DMS114 treated with DMSO at 0.1 percent for 48 hours (cell line): ENCODE measurements around the gene AGPAT4.
"Not testable (repeated sequence)": the region's sequence is repeated elsewhere in the genome, so short reads cannot be mapped to it uniquely, and the experiment has no call there.

Experiments used
- DNase-seq: peaks from one replicate; lab custom pipeline; 2025; ENCODE audit not compliant: unreplicated experiment; lab: John Stamatoyannopoulos, UW

AGPAT4 gene

DNA sequence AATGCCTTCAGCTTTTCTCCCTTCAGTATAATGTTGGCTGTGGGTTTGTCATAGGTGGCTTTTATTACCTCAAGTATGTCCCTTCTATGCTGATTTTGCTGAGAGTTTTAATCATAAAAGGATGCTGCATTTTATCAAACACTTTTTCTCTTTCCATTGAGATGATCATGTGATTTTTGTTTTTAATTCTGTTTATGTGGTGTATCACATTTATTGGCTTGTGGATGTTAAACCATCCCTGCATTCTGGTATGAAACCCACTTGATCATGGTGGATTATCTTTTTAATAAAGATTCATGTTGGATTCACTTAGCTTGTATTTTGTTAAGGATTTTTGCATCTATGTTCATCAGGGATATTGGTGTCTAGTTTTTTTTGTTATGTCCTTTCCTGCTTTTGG, 150.5 kb downstream of the AGPAT4 start:
- DNase-seq: not testable (repeated sequence)

DNA sequence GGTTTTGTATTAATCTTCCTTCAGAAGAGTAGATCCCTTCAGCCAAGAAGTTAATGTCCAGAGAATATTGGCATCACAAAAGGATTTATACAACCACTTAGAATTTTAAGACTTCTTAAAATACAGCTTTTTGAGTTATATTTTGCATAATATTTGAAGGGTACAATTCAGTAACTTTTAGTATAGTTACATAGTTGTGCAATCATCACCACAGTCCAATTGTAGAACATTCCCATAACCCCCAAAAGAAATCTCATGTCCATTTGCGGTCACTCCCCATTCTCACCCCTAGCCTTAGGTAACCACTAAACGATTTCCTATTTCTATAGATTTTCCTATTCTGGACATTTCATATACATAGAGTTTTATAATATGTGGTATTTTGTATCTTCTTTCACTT, 155.9 kb downstream of the AGPAT4 start:
- no peak for DNase-seq

DNA sequence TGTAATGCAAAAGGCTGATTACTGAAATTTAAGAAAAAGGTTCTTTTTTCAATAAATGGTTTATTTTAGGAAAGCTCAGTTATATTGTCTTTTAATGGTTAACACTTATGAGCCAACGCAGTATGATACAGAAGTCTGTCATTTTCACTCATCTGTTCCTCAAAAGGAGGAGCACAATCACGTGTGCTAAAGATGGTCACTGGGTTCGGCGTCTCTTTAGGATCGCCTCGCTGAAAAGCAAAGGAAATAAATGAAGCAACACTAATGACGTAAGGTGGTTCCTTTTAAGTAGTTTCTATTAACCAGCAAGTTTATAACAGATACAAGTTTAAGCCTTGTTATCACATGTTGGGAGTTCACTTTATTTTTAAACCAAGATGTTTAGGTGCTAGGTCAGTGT, 156.6 kb downstream of the AGPAT4 start:
- no peak for DNase-seq

DNA sequence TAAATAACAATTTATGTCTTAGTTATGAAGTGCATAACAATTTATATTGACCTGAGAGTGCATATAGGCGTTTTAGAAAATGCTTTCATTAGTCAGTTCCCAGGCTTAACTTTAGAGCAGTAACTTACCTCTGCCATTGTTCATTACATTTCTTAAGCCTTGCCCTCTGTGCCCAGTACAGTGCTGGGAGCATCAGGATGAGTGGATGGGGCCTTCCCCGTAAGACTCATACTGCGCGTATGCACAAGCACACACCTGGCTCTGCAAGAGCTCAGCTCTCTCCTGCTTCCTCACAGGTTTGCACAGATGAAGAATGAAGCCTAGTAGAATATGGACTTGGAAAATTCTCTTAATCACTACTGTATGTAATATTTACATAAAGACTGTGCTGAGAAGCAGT, 157.3 kb downstream of the AGPAT4 start:
- no peak for DNase-seq

DNA sequence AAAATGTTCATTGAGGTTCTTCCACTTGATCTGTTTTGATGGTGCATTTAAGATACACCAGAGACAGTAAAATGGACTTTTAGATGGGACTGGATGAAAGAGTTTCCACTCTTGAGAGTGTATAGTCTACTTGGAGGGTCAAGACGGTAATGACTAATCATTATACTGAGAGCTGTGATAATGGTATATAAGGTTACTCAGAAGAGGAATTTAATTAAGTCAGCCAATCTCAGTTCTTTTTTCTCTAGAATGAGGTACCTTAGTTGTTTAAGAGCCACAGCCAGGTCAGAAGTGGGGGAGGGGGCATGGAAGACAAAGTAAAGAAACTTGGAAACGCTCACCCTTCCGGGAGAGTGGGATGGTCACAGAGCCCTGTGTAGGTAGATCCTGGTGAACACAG, 158.4 kb downstream of the AGPAT4 start:
- DNase-seq: no peak

DNA sequence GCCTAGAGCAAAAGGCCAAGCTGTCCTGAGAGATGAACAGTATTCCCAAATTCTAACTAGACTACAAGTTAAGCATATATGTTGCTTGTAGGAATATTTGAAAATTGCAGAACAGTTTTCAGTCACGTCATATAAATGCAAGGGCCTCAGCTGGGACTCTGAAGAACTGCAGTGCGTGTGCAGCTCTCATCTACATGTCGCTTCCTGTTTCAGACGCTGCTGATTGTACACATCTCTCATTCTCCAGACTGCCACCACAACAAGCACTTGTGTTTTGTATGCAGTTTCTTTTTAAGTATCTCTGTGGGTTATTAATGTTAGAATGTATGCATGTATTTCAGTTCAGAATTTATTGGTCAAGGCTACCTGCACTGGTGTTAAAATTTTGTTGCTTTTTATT, 162.6 kb downstream of the AGPAT4 start:
- DNase-seq: no peak

DNA sequence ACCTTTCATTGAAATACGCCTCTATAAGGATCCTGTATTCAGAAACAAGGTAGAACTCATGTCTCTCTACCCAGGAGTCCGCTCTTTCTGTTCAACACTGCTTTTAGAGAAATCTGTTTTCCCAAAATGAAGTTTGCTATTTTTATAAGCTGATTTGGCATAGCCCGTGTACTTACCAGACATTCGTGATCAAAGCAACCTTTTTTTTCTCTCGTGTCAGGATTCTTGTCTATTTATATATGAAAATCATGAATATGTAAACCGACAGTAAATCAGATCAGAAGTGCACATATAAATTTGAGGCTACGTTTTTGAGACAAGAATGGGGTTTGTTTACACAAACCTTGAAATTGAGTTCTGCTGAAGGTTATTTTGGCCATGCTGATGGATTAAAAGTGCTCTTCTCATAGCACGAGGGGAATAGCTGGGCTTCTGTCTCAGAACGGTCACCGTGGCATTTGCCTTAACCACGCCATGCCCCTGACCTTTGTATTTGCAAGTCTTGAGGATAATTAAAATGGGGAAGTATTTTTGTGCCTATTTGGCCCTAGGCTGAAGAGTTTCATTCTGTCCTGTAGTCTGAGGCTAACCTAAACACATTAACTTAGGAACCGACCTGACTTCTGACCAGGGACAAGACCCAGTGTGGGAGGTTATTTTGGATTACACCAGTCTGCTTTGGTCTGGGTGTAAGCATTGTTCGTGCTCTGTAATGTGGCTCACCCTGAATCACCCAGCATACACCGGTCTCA, 163.7 kb downstream of the AGPAT4 start:
- no peak for DNase-seq

DNA sequence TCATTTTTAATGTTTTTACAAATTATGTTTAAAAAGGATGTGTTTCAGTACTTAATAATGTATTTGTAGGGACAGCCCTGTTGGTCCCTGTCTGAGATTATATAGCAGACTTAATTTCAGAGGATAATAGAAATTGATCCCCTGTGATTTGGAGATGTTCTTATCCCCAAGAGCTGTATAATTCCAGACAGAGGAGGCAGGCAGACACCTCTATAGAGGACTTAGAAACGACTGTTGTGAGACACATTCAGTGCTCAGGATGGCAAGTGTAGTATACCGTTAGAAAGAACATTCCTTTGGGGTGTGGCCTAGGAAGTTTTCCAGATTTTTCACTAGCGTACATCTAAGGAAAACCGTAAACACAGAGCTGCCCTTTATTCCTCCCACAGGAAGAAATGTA, 164.5 kb downstream of the AGPAT4 start:
- no peak for DNase-seq

DNA sequence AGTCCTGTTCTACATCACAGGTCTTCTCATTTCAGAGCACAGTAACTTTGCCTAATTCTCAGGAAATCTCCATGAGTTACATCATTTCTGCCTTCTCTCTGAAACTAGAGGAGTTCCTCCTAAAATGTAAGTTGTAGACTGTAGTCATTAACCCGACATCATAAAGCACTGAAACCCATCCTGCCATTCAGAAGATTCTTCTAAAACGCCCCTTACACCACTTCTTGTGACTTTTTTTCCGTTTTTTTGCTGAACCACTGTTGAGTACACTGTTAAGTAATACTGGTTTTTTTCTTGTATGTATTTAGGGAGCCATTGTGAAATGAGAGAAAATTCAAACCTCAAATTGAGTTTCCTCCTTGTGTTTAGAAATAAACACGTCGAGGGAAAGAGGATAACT, 164.9 kb downstream of the AGPAT4 start:
- no peak for DNase-seq

DNA sequence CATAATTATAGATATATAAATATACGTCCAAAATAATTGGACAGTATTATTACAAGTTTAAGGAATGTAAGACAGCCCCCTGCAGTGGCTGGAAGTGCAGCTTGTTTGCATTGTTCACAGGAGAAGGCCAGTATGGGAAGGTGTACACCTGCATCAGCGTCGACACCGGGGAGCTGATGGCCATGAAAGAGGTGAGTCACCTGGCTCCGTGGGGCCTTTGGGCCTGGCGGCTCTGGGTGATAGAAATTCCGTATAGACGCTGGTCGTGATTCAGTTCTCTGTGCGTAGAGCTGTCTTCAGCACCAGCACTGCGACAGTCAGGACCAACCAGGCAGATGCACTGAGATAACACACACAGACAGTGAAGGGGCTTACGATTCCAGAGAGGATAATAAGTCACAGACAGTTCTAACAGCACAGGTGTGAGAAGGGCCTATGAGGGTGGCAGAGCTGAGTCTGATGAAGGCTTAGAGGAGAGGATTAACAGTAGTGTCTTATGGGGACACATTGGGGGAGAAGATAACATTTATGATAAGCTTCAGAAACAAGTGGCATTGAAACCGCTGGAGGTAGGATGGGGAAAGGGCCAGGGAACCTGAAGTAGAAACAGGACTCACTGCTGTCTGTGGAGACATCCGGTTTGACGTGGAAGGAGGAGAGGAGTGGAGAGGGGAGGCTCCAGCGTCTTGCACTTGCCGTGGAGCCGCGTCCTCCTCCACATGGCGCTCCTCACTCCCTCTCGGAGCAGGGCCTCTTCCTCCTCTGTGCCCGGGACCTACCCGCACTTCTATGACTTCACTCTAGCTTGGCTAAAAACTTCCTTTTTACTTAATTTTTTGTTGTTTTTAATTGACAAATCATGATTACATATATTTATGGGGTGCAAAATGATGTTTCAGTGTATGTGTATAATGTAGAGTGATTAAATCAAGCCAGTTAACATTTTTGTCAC, 165.8 kb downstream of the AGPAT4 start:
- DNase-seq: no peak

DNA sequence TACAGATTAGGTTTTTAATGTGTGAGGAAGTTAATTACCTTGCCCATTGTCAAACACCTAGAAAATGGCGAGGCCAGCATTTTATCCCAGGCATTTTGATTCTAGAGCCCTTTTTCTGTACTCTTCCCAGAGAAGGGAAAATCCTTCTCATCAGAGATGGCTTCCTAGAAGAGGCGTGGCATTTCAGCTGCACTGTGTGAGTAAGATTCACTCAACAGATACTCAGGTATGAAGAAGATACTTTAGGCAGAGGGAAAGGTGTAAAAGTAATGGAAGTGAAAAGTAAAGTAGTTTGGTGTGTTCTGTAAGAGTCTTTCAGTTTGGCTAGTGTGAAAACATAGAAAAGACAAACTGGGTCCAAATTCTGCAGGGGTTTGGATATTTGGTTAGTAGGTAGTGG, 168.5 kb downstream of the AGPAT4 start:
- no peak for DNase-seq

DNA sequence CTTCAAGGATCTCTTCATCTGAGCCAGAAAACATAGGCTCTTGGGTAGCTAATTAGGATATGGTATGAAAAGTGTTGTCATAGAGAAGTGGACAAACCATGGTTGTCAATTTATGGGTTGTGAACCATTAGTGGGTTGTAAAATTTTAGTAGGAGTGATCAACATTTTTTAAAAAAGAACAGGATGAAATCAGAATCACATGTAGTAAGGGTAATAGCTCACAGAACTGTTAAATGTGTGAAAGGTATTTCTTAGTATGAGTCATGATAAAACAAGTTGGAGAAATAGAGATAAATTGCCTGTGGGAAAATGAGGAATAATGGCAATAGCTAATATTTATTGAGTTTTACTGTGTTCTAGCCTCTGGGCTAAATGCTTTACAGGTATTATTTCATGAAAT, 168.9 kb downstream of the AGPAT4 start:
- no peak for DNase-seq

DNA sequence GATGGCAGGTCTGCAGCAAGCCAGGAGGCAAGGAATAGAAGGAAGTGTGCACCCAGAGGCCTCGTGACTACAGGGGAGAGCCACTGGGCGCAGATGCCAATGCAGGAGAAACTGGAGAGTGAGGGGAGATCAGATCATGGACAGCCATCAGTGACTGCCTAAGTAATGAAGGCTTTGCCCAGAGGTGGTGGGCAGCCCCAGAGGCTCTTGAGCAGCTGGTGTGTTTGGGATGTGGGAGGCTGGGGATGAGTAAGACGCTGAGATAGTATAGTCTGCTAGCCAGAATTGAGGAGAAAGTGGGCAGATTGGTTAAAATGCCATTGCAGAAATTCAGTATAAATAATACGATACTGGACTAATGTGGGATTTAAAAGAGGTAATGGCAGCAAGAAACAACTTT, 170.4 kb downstream of the AGPAT4 start:
- DNase-seq: no peak

DNA sequence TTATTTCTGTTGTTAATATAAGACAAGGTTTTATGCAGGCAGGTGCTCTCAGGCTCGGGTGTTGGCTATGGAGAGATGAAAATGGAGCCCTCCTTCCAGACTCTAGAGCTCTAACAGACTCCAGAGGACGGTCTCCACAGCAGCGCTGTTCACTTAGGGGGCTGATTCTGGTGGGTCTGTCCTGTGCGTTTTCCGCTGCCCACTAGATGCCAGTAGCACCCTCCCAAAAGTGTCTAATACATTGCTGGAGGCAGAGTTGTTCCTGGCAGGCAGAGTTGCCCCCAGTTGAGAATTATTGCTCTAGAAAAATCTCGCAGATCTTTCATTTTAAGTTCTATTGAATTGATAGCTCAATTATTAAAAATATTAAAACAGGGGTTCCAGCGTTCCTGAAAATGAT, 172.3 kb downstream of the AGPAT4 start:
- no peak for DNase-seq

DNA sequence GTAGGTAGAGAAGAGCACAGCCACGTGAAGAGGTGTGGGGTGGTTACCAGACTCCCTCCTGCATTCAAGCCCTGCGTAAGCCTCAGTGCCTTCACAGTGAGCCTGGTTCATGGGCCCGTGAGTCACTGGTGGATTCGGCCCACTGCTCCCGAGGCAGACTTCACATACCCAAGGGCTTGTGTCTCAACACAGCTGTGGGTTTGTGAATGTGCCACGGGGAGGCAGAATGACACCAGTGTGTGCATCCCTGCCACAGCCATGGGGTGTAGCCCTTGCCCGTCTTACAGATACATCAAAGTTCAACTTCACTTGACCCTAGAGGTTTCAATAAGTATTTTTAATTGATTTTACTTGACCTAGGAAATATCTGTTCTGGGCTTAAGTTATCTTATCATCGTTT, 173.8 kb downstream of the AGPAT4 start:
- DNase-seq: no peak

DNA sequence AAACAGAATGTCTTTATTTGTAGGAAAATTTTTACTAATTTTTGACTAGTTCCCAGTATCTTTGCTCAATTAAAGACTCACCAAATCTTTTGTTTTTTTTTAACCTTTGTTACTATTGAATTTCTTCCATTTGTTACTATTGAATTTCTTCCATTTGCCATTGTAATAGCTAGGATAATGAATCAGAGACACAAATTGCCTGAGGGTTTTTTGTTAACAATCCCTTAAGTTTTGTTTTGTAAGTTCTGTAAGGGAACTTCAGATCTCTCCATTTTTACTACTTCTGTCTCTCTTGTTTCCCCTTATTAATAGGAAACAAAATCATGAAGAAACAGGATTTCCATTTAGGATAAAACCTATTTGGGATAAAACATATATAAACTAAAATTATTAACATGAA, 177.9 kb downstream of the AGPAT4 start:
- DNase-seq: no peak

DNA sequence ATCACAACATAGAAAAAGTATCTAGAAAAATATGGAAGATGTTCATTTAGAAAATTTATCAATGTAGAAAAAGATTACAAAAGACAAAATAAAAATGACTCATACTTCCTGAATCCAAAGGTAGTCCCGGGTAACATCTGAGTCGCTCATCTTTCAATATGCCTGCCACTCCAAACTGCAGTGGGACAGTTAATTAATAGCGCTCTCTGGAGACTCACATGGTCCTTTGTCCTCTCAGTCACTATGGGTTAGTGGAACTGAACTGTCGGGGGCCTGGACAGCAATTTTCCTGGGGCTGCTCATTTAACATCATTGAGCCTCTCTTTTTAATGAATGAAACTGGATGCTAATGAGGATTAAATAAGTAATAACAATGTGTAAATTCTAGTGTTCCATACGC, 178.9 kb downstream of the AGPAT4 start:
- DNase-seq: no peak

DNA sequence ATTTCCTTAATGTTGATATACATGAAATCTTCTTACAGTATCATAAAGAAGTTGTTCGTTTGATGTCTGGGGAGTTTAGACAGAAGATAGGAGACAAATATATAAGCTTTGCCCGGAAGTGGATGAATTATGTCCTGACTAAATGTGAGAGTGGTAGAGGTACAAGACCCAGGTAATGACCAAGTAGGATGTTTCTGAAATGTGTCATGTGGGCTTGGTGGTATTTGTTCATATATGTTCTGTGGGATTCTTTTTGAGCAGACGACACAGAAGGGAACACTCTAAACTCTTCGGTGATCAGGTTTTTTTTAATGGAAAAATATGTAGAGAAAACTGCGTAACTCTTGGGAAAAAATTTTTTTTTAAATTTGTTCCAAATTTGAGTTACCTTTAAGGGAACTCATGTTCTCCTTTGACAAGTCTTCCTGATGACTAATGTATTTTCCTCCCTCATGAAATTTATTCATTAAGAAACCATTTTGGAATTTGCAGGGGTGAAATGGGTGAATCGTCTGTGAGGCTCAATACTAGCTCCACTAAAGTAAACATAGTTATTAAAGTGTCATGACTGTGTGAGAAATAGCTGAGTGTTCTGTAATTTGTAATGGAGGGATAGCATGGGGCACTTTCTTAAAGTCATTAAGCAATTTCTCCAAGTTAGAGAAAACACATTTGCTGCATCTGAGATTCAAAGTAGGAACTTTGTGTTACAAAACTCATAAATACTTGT, 181.7 kb downstream of the AGPAT4 start:
- no peak for DNase-seq

DNA sequence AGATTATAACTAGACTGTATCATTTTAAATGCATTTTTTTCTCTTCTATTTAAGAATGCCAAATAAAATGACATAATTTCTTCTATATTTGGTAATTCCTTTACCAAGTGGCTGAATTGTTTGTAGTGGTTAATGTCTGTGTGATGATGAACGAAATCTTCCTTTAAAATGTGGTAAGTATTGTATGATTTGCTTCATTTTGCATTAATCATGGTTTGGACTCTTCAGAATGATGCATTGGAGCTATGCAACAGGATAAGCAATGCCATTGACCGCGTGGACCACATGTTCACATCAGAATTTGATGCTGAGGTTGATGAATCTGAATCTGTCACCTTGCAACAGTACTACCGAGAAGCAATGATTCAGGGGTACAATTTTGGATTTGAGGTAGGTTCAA, 182.7 kb downstream of the AGPAT4 start:
- DNase-seq: no peak

DNA sequence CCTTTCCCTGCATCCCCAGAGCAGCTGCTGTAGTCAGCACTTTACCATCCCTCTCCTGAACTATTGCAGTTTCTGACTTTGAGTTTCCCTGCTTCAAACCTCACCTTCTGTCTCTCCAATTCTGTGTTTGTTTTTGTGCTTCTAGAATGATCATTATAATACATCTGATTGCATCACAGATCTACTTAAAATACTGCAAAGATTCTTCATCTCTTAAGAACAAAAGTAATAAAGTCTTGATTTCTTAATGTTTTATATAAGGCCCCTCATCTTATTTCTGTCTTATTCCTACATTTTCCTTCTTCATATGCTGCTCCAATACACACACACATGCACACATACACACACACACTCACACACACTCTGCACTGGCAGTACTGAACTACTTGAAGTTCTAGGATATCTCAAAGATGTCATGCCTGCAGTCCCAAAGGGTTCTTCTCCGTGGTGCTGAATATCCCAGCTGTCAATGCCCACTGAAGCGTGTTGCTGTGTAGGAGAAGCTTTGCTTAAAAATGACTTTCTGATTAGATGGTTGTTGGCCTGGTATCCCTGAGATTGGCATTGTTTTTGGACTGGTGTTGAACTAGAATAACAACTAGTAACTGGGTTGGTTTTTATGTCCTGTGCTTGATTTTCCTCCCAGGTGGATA, 185.1 kb downstream of the AGPAT4 start:
- DNase-seq: no peak

DNA sequence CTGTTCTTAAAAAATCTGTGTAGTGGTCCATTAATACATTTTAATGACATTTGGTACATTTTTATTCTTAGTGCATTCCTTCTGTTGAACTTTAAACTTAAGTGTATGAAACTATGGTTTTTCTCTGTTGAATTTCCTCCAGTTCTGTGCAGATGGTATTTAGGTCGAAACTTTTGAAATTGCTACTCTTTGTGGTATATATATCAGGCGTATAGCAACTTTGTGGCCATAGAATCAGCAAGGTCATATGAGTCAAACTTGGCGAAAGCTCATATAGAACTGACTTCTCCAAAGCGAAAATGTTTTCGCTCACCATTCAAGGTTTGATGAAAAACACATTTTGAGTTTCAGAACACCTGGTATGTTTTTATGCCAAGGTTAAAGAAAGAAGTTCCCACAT, 188.6 kb downstream of the AGPAT4 start:
- DNase-seq: no peak
